Esophagus muscularis mucosa (tissue), 4 donors: ENCODE results near the gene C1QTNF1. TPM values are rescaled to one million over a fixed set of nuclear protein-coding genes. Genes with fewer than 3 reads are reported as not detected.

Experiments used
- DNase-seq: peaks from one replicate; pipeline ENCODE4 v3.0.0-alpha.2; 2017; ENCODE audit errors: extremely low spot score
- H3K27ac ChIP-seq, 4 donors: fragments of 200-600 bp; sonication (generic); replicated peaks in 1 of 4; 1 replicate in 3 of 4; 2 replicates in 1 of 4; pipeline ENCODE4 v1.5.1; 2016 to 2019; ENCODE audit warnings: mild to moderate bottlenecking in 1 of 4
- H3K27me3 ChIP-seq, 4 donors: fragments of 200-600 bp; sonication (generic); one replicate each; pipeline versions ENCODE4 v1.5.1 to v1.6.0; 2016 to 2019
- H3K36me3 ChIP-seq, 4 donors: fragments of 200-600 bp; sonication (generic); one replicate each; pipeline ENCODE4 v1.5.1; 2016 to 2019
- H3K4me1 ChIP-seq, 4 donors: fragments of 200-600 bp; sonication (generic); one replicate each; pipeline ENCODE4 v1.5.1; 2016 to 2019
- H3K4me3 ChIP-seq, 4 donors: fragments of 200-600 bp; sonication (generic); 1 replicate in 2 of 4; 2 replicates in 2 of 4; pipeline ENCODE4 v1.5.1; 2016 to 2019; ENCODE audit warnings: mild to moderate bottlenecking in 4 of 4, moderate library complexity in 1 of 4
- H3K9me3 ChIP-seq, 4 donors: fragments of 200-600 bp; sonication (generic); 1 replicate in 3 of 4; 2 replicates in 1 of 4; pipeline ENCODE4 v1.5.1; 2016 to 2019
- CTCF ChIP-seq, 3 experiments: fragments of 200-600 bp in 2 of 3; fragments of 450-650 bp in 1 of 3; sonication (generic) in 2 of 3; IDR thresholded peaks; one replicate each; pipeline ENCODE4 v1.5.1; 2017 to 2019; ENCODE audit warnings: antibody characterized with exemption in 3 of 3, mild to moderate bottlenecking in 2 of 3, moderate library complexity in 1 of 3
- EP300 ChIP-seq: sonication (generic); formaldehyde crosslinking; IDR thresholded peaks from one replicate; pipeline ENCODE4 v1.6.1; 2017; ENCODE audit warnings: antibody characterized with exemption
- POLR2A ChIP-seq: fragments of 450-650 bp; IDR thresholded peaks from one replicate; pipeline ENCODE4 v1.6.1; 2017; ENCODE audit warnings: antibody characterized with exemption, moderate library complexity, mild to moderate bottlenecking, low read depth
- POLR2AphosphoS5 ChIP-seq, 2 donors: sonication (generic); formaldehyde crosslinking; IDR thresholded peaks; one replicate each; pipeline ENCODE4 v1.6.1; 2017; ENCODE audit warnings: antibody characterized with exemption in 2 of 2
- WGBS: methylation state at CpG from one replicate; pipeline ENCODE4 v1.1.5; 2018; 5-methylcytosine and 5-hydroxymethylcytosine counted together
- intact Hi-C: fragments of 100-400 bp; cut with DNase I; formaldehyde crosslinking; loops from one replicate; pipeline ENCODE4 v1.15.1; 2023
- total RNA-seq, 4 donors: library from RNA; depleted of rRNA; stranded (reverse); fragments of >200 nt; gene quantifications; one replicate each; pipeline versions ENCODE4 v1.1.0 to v1.2.1, GENCODE V29; 2016

C1QTNF1 gene
- total RNA-seq, 4 donors from 2014 or later: 31.1 to 115 (median 70.4) TPM

GRCh38 chr17:79036596-79036995 is 12.6 kb downstream of the C1QTNF1 start:
- WGBS: 70% methylated on average over 3 of the region's 3 CpGs
- no peaks in the 10 kb centered on the region for H3K27me3 ChIP-seq
- H3K4me1 ChIP-seq: peaks cover 24 to 59% (median 48%) of the 10 kb centered on the region in 4 donors
- no peak for TF ChIP-seq EP300
- TF ChIP-seq POLR2AphosphoS5 (IDR thresholded peaks at IDR 0.05): peak; percentile 48 to 54
- no peak overlapping the region for H3K4me3 ChIP-seq
- intact Hi-C loops: no loop called here
- no peak for DNase-seq
- H3K9me3 ChIP-seq: no peaks in the 10 kb centered on the region
- H3K27ac ChIP-seq: peak overlapping the region; percentile 2 to 55 (median 28)
- no peaks in the 10 kb centered on the region for H3K36me3 ChIP-seq

GRCh38 chr17:79038545-79039135 is 14.7 kb downstream of the C1QTNF1 start:
- no peak overlapping the region for H3K4me3 ChIP-seq
- no peak for TF ChIP-seq EP300
- no peak for TF ChIP-seq POLR2A
- TF ChIP-seq CTCF (IDR thresholded peaks at IDR 0.05): no peak
- peak; percentile 31 to 60 for TF ChIP-seq POLR2AphosphoS5 (IDR thresholded peaks at IDR 0.05)
- DNase-seq: no peak
- intact Hi-C loops: no loop called here
- 65% methylated on average over 7 of the region's 8 CpGs for WGBS
- no peaks in the 10 kb centered on the region for H3K27me3 ChIP-seq
- H3K4me1 ChIP-seq: peaks cover 17 to 50% (median 43%) of the 10 kb centered on the region in 4 donors
- no peaks in the 10 kb centered on the region for H3K36me3 ChIP-seq
- H3K27ac ChIP-seq: peak overlapping the region; percentile 39 to 61 (median 54)
- no peaks in the 10 kb centered on the region for H3K9me3 ChIP-seq

- intact Hi-C loops: no loop called here
- H3K27me3 ChIP-seq: no peaks in the 10 kb centered on the region
- 88% methylated on average over 8 of the region's 8 CpGs for WGBS
- no peak overlapping the region for H3K4me3 ChIP-seq
- peaks cover 0 to 4% (median 0%) of the 10 kb centered on the region in 4 donors for H3K36me3 ChIP-seq
- H3K4me1 ChIP-seq: peaks cover 12 to 45% (median 38%) of the 10 kb centered on the region in 4 donors
- DNase-seq: no peak
- no peak for TF ChIP-seq POLR2A
- TF ChIP-seq POLR2AphosphoS5 (IDR thresholded peaks at IDR 0.05): no peak
- no peak for TF ChIP-seq EP300
- TF ChIP-seq CTCF (IDR thresholded peaks at IDR 0.05): no peak
- no peaks in the 10 kb centered on the region for H3K9me3 ChIP-seq
- H3K27ac ChIP-seq: peak overlapping the region; percentile 39 to 61 (median 54)
These were observed 15.2 kb downstream of the C1QTNF1 start for GRCh38 chr17:79039171-79039570.

- Histone ChIP-seq H3K27me3 (no peaks in the 10 kb centered on the region), H3K4me1 (peaks cover 5 to 38% (median 31%) of the 10 kb centered on the region in 4 donors), H3K27ac (no peak overlapping the region), H3K36me3 (peaks cover 0 to 9% (median 2%) of the 10 kb centered on the region in 4 donors), H3K9me3 (no peaks in the 10 kb centered on the region), H3K4me3 (no peak overlapping the region)
- no peak for DNase-seq
- TF ChIP-seq POLR2A: no peak
- no peak for TF ChIP-seq POLR2AphosphoS5 (IDR thresholded peaks at IDR 0.05)
- no peak for TF ChIP-seq CTCF (IDR thresholded peaks at IDR 0.05)
- TF ChIP-seq EP300: no peak
- WGBS: 93% methylated on average over 6 of the region's 6 CpGs
- intact Hi-C loops: no loop called here
These were observed 15.9 kb downstream of the C1QTNF1 start for GRCh38 chr17:79039886-79040285.

- H3K36me3 ChIP-seq: peaks cover 0 to 9% (median 2%) of the 10 kb centered on the region in 4 donors
- peak overlapping the region in 1 of 4 donors; percentile 50 for H3K27ac ChIP-seq
- 89% methylated on average over 12 of the region's 13 CpGs for WGBS
- no peaks in the 10 kb centered on the region for H3K27me3 ChIP-seq
- no peak for DNase-seq
- intact Hi-C loops: no loop called here
- H3K4me3 ChIP-seq: no peak overlapping the region
- H3K9me3 ChIP-seq: no peaks in the 10 kb centered on the region
- TF ChIP-seq EP300 (no peak), CTCF (IDR thresholded peaks at IDR 0.05) (no peak), POLR2A (no peak), POLR2AphosphoS5 (IDR thresholded peaks at IDR 0.05) (no peak)
- peaks cover 3 to 38% (median 28%) of the 10 kb centered on the region in 4 donors for H3K4me1 ChIP-seq
These were observed 17.1 kb downstream of the C1QTNF1 start for GRCh38 chr17:79041041-79041570.
